Vagina (tissue), 2 donors: Measurements from ENCODE around the gene HEATR5A.

Source experiments
- CTCF ChIP-seq, 3 experiments: fragments of 450-650 bp in 2 of 3; fragments of 200-600 bp in 1 of 3; sonication (generic) in 1 of 3; IDR thresholded peaks; one replicate each; pipeline ENCODE4 v1.5.1; 2017 to 2019; ENCODE audit warnings: antibody characterized with exemption in 3 of 3, mild to moderate bottlenecking in 2 of 3, moderate library complexity in 2 of 3
- POLR2A ChIP-seq, 2 donors: fragments of 450-650 bp; IDR thresholded peaks; one replicate each; pipeline ENCODE4 v1.6.1; 2017; ENCODE audit warnings: antibody characterized with exemption in 2 of 2, mild to moderate bottlenecking in 2 of 2, moderate library complexity in 2 of 2
- POLR2AphosphoS5 ChIP-seq, 2 donors: sonication (generic); formaldehyde crosslinking; IDR thresholded peaks; one replicate each; pipeline ENCODE4 v1.9.0; 2017; ENCODE audit warnings: antibody characterized with exemption in 2 of 2, mild to moderate bottlenecking in 2 of 2, low read depth in 1 of 2; ENCODE audit not compliant: insufficient read depth in 1 of 2

GRCh38 chr14:31465111-31465510 lies 44.8 kb upstream of the HEATR5A start:
- TF ChIP-seq CTCF (IDR thresholded peaks at IDR 0.05) (no peak), POLR2AphosphoS5 (IDR thresholded peaks at IDR 0.05; ENCODE audit: insufficient read depth in 1 of 2, low read depth in 1 of 2) (no peak), POLR2A (IDR thresholded peaks at IDR 0.05) (no peak)
